Activated CD4-positive, alpha-beta T cell treated with anti-CD3 and anti-CD28 coated beads for 24 hours (primary cell): ENCODE data around the gene METTL16.
"Not testable (repeated sequence)": the region's sequence is repeated elsewhere in the genome, so short reads cannot be mapped to it uniquely, and the experiment has no call there.

ENCODE experiments used
- DNase-seq, 2 donors: peaks; one replicate each; pipeline ENCODE4 v3.0.0-alpha.2; 2020; ENCODE audit warnings: low read depth in 2 of 2

METTL16 gene

GRCh38 chr17:2452216-2452750 lies 59.4 kb downstream of the METTL16 start:
- DNase-seq, result no peak

DNA sequence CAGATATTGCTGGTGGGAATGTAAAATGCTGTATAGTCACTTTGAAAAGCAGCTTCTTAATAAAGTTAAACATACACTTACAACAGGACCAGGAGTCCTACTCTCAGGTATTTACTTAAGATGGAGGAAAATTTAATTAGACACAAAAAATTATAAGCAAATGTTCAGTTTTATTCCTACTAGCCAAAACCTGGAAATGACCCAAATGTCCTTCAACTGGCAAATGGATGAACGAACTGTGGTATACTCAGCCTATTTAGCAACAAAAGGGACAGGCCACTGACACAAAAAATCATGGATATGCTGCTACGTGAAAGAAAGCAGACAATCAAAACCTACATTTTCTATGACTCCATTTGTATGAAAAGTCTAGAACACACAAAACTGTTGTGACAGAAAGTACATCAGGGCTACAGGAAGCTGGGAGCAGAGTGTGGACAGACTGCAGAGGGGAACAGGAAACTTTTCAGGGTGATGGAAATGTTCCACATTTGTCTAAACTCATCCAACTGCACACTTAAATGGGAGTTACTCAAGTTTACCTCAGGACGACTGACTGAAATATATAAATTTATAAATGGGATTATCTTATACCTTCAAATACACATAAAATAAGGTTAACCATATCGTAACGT lies 61.6 kb downstream of the METTL16 start:
- DNase-seq, result no peak

DNA sequence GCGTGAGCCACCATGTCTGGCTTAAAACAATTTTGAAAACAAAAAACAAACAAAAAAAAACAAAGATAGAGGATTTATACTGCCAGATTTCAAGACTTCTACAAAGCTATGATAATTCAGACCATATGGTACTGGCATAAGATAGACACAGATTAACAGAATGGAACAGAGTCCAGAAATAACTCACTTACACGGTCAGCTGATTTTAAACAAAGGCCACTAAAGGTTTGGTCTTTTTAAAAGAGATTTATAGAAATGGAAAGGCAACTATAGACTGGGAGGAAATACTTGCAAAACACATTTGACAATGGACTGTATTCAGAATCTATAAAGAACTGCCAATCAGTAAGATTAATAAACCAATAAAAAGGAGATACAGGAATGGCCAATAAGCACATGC lies 62.2 kb downstream of the METTL16 start:
- no peak for DNase-seq

DNA sequence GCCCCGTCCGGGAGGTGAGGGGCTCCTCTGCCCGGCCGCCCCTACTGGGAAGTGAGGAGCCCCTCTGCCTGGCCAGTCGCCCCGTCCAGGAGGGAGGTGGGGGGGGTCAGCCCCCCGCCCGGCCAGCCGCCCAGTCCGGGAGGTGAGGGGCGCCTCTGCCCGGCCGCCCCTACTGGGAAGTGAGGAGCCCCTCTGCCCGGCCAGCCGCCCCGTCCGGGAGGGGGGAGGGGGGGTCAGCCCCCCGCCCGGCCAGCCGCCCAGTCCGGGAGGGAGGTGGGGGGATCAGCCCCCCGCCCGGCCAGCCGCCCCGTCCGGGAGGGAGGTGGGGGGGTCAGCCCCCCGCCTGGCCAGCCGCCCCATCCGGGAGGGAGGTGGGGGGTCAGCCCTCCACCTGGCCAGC lies 64.2 kb downstream of the METTL16 start:
- not testable (repeated sequence) for DNase-seq

DNA sequence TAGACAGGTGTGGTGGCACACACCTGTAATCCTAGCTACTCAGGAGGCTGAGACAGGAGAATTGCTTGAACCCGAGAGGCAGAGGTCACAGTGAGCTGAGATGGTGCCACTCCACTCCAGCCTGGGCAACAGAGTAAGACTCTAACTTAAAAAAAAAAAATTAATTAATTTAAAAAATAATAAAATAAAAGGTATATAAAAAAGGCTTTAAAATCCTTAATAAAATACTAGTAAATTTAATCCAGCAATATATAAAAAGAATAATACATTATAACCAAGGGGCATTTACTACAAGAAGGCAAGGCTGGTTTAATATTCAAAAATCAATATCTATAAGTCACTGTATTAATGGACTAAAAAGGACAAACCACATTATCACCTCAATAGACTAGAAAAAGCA lies 66.0 kb downstream of the METTL16 start:
- DNase-seq, result no peak

DNA sequence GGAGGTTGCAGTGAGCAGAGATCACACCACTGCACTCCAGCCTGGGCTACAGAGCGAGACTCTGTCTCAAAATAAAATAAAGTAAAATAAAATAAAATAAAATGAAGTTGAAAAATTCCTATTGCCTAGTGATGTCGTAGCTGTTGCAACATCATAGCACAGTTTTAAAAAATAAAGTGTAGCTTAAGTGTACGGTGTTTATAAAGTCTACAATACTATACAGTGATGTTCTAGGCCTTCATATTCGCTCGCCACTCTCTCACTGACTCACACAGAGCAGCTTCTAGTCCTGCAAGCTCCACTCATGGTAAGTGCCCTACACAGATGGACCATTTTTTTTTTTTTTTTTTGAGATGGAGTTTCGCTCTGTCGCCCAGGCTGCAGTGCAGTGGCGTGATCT lies 67.3 kb downstream of the METTL16 start:
- DNase-seq, result no peak

DNA sequence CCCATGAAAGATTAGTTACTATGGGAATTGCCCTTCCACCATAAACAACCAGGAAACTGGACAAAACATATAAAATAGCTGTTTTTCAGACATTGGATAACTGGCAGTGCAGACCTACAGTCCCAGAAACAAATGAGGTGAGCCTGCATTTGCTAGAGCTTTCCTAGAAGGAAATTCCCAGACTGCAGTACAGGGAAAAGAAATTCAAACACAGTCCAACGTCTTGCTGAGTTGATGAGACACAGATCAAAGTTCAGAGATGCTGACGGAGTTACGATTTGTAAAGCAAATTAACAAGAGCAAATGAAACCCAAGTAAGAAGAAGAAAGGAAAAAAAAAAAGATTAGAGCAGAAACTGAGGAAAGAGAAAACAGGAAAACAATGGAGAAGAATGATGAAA lies 69.5 kb downstream of the METTL16 start:
- no peak for DNase-seq

DNA sequence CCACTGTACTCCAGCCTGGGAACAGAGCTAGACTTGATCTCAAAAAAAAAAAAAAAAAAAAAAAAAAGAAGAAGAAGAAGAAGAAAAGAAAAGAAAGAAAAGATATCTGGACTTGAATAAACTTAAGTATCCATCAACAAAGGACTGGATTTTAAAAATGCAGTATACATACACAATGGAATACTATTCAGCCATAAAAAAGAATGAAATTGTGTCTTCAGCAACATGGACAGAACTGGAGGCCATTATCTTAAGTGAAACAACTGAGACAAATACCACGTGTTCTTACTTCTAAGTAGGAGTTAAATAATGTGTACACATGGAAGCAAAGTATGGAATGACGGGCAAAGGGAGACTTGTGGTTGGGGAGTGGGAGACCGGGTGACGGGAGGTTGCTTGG lies 70.8 kb downstream of the METTL16 start:
- no peak for DNase-seq

GRCh38 chr17:2439997-2440396 lies 71.7 kb downstream of the METTL16 start:
- DNase-seq, result not testable (repeated sequence)

DNA sequence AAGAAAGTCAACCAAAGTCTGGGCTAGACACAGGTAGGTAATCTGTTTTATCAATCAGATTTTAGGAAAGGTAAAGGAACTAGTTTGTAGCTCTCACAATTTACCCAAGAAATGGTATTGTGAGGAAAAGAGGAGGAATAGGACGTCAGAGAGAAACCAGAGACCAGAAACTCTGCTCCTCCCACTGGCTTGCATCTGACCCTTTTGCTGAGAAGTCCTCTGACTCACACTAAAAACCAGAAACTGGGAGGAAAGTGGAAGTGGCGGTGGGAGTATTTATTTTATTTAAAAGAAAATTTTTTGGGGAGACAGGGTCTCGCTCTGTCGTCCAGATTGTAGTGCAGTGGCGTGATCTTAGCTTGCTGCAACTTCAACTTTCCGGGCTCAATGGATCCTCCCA lies 72.9 kb downstream of the METTL16 start:
- no peak for DNase-seq

GRCh38 chr17:2436316-2436905 lies 75.3 kb downstream of the METTL16 start:
- no peak for DNase-seq

DNA sequence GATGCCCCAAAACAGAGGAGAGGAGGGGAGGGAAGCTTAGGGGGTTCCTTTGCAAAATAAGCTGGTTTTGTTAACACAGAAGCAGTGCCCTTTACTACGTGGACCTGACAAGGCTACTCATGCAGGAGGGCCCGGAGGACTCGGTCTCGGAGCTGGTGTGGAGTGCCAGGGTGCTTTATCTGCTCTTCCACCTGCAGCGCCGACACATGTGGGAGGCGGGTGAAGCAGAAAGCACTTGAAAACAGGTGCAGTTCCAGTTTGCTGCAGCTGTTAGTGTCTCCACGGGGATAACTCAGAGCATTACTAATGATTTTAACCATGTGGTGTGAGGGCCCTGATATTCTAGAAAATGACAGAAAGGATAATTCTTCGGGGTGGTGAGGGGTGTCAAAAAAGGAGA lies 75.8 kb downstream of the METTL16 start:
- DNase-seq, result no peak

GRCh38 chr17:2435181-2435741 lies 76.4 kb downstream of the METTL16 start:
- DNase-seq, result no peak

GRCh38 chr17:2433696-2434095 lies 78.0 kb downstream of the METTL16 start:
- no peak for DNase-seq

- DNase-seq, result no peak
These were observed 83.8 kb downstream of the METTL16 start for GRCh38 chr17:2427910-2428309.

- DNase-seq, result no peak
These were observed 84.5 kb downstream of the METTL16 start for GRCh38 chr17:2427215-2427614.

- no peak for DNase-seq
These were observed 88.4 kb downstream of the METTL16 start for GRCh38 chr17:2423271-2423670.

DNA sequence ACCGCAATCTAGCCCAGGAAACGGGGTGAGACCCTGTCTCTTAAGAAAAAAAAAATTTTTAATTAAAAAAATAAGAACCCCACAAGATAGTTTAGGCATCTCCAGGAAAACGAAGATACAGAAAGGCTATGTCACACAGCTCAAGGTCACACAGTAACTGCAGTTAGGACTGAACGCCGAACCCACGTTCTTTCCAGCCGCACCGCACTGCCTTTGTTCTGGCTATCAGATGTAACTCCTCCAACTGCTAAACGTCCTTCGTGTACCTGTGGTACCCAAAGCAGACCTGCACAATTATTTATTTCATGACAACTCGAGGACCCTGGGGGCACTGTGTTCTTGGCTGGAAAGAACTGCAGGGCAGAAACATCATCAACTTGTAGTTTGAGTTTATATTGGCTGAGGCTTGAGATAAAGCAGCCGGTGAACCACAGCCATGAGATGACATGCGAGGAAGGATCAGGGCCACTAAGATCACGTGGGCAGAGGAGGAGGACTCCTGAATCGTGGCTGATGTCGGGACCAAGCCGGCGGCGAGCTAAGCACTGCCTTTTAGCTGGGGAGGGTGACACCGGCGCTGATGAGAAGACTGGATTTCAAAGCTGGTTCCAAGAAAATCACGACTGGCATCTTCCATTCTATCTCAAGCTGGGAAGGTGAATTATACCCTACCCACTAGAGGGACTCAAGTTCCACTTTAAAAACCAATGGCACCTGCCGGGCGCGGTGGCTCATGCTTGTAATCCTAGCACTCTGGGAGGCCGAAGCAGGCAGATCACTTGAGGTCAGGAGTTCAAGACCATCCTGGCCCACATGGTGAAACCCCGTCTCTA lies 90.2 kb downstream of the METTL16 start:
- DNase-seq, result no peak

DNA sequence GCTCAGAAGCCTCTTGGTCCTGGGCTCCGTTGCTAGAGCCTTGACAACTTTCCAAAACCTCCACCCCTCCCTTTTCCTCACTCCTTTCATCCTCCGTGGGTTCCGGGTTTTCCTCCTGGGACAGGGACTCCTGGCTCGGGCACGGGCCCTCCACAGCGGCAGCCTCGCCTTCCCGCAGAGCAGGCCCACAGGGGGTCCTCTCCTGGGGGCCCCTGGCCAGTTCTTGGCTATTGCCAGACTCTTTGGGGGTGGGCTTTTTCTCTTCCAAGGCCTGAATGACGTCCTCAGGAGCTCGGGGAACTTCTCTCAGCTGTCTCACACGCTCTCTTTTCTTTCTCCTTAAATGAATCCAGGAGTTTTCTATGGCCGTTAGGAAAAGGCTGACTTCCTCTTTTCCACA lies 91.5 kb downstream of the METTL16 start:
- no peak for DNase-seq

GRCh38 chr17:2419486-2419885 lies 92.2 kb downstream of the METTL16 start:
- DNase-seq, result no peak

DNA sequence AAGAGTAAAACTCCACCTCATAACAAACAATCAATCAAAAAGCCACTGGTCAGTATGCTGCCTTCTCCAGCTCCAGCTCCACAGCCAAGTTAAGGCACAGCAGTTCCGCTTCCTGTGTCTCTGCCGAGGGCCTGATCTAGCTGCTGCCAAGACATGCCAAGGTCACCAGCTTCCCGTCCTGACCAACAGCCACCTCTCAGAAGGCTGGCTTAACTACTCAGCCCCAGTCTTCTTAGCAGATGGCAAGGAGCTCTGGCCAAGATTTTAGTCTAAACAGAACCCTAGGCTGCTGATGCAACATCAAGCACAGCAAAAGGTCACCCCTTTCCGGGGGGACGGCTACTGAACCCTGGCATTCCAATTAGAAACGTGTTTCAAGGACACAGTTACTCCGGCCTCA lies 93.1 kb downstream of the METTL16 start:
- no peak for DNase-seq

GRCh38 chr17:2416010-2416734 lies 95.5 kb downstream of the METTL16 start:
- peak; percentile 80 to 84 for DNase-seq
